Vagina (tissue), 2 donors: Measurements from ENCODE around the gene TARS2. TPM values are rescaled to one million over a fixed set of nuclear protein-coding genes. Genes with fewer than 3 reads are reported as not detected.

Experiments used
- DNase-seq, 2 donors: peaks; one replicate each; pipeline ENCODE4 v3.0.0-alpha.2; 2017; ENCODE audit errors: extremely low spot score in 2 of 2
- H3K27ac ChIP-seq: fragments of 200-600 bp; sonication (generic); one replicate; pipeline ENCODE4 v1.5.1; 2019
- H3K27me3 ChIP-seq: fragments of 200-600 bp; sonication (generic); one replicate; pipeline ENCODE4 v1.5.1; 2019
- H3K36me3 ChIP-seq, 2 donors: fragments of 200-600 bp; sonication (generic); one replicate each; pipeline ENCODE4 v1.5.1; 2017 to 2019
- H3K4me1 ChIP-seq: fragments of 200-600 bp; sonication (generic); one replicate; pipeline ENCODE4 v1.5.1; 2019
- H3K4me3 ChIP-seq, 2 donors: fragments of 200-600 bp; sonication (generic); 1 replicate in 1 of 2; 2 replicates in 1 of 2; pipeline ENCODE4 v1.5.1; 2016 to 2019
- H3K9me3 ChIP-seq: fragments of 200-600 bp; sonication (generic); one replicate; pipeline ENCODE4 v1.5.1; 2019
- CTCF ChIP-seq, 3 experiments: fragments of 450-650 bp in 2 of 3; fragments of 200-600 bp in 1 of 3; sonication (generic) in 1 of 3; IDR thresholded peaks; one replicate each; pipeline ENCODE4 v1.5.1; 2017 to 2019; ENCODE audit warnings: antibody characterized with exemption in 3 of 3, mild to moderate bottlenecking in 2 of 3, moderate library complexity in 2 of 3
- POLR2A ChIP-seq, 2 donors: fragments of 450-650 bp; IDR thresholded peaks; one replicate each; pipeline ENCODE4 v1.6.1; 2017; ENCODE audit warnings: antibody characterized with exemption in 2 of 2, mild to moderate bottlenecking in 2 of 2, moderate library complexity in 2 of 2
- POLR2AphosphoS5 ChIP-seq, 2 donors: sonication (generic); formaldehyde crosslinking; IDR thresholded peaks; one replicate each; pipeline ENCODE4 v1.9.0; 2017; ENCODE audit warnings: antibody characterized with exemption in 2 of 2, mild to moderate bottlenecking in 2 of 2, low read depth in 1 of 2; ENCODE audit not compliant: insufficient read depth in 1 of 2
- intact Hi-C: fragments of 100-400 bp; cut with DNase I; formaldehyde crosslinking; loops from one replicate; pipeline ENCODE4 v1.15.1; 2023
- total RNA-seq: library from RNA; depleted of rRNA; stranded (reverse); fragments of >200 nt; gene quantifications from one replicate; pipeline ENCODE4 v1.2.3, GENCODE V29; 2016

The TARS2 gene
- total RNA-seq, 1 donor from 2014 or later = 17.4 TPM

GRCh38 chr1:150476754-150477153 is 10.5 kb upstream of the TARS2 start:
- TF ChIP-seq CTCF (IDR thresholded peaks at IDR 0.05) (no peak), POLR2A (IDR thresholded peaks at IDR 0.05) (no peak), POLR2AphosphoS5 (IDR thresholded peaks at IDR 0.05; ENCODE audit: insufficient read depth in 1 of 2, low read depth in 1 of 2) (no peak)
- H3K27ac ChIP-seq = no peak overlapping the region
- H3K4me1 ChIP-seq = no peaks in the 10 kb centered on the region
- H3K36me3 ChIP-seq = peaks cover 0 to 14% of the 10 kb centered on the region in 2 donors
- intact Hi-C loops = no loop called here
- no peaks in the 10 kb centered on the region for H3K27me3 ChIP-seq
- no peak for DNase-seq
- H3K9me3 ChIP-seq = no peaks in the 10 kb centered on the region
- H3K4me3 ChIP-seq = no peak overlapping the region

GRCh38 chr1:150477320-150477719 is 9.9 kb upstream of the TARS2 start:
- no peak overlapping the region for H3K4me3 ChIP-seq
- no peaks in the 10 kb centered on the region for H3K9me3 ChIP-seq
- DNase-seq = no peak
- H3K27ac ChIP-seq = no peak overlapping the region
- TF ChIP-seq POLR2AphosphoS5 (IDR thresholded peaks at IDR 0.05; ENCODE audit: insufficient read depth in 1 of 2, low read depth in 1 of 2) (no peak), POLR2A (IDR thresholded peaks at IDR 0.05) (no peak), CTCF (IDR thresholded peaks at IDR 0.05) (no peak)
- intact Hi-C loops = no loop called here
- H3K36me3 ChIP-seq = peaks cover 0 to 9% of the 10 kb centered on the region in 2 donors
- no peaks in the 10 kb centered on the region for H3K27me3 ChIP-seq
- H3K4me1 ChIP-seq = no peaks in the 10 kb centered on the region

GRCh38 chr1:150477733-150478132 is 9.5 kb upstream of the TARS2 start:
- no peak for TF ChIP-seq POLR2AphosphoS5 (IDR thresholded peaks at IDR 0.05; ENCODE audit: insufficient read depth in 1 of 2, low read depth in 1 of 2)
- no peak for TF ChIP-seq POLR2A (IDR thresholded peaks at IDR 0.05)
- no peak for TF ChIP-seq CTCF (IDR thresholded peaks at IDR 0.05)
- intact Hi-C loops = no loop called here
- Histone ChIP-seq H3K27me3 (no peaks in the 10 kb centered on the region), H3K36me3 (peaks cover 0 to 5% of the 10 kb centered on the region in 2 donors), H3K4me1 (no peaks in the 10 kb centered on the region), H3K27ac (no peak overlapping the region), H3K9me3 (no peaks in the 10 kb centered on the region), H3K4me3 (no peak overlapping the region)
- no peak for DNase-seq

- intact Hi-C loops = no loop called here
Measured at GRCh38 chr1:150479370-150479769, 7.8 kb upstream of the TARS2 start.

More at GRCh38 chr1:150479370-150479769, 7.8 kb upstream of the TARS2 start:
- no peak for TF ChIP-seq POLR2AphosphoS5 (IDR thresholded peaks at IDR 0.05; ENCODE audit: insufficient read depth in 1 of 2, low read depth in 1 of 2)
- no peak for TF ChIP-seq POLR2A (IDR thresholded peaks at IDR 0.05)
- no peak for TF ChIP-seq CTCF (IDR thresholded peaks at IDR 0.05)
- Histone ChIP-seq H3K27me3 (no peaks in the 10 kb centered on the region), H3K36me3 (no peaks in the 10 kb centered on the region), H3K4me3 (no peak overlapping the region), H3K9me3 (no peaks in the 10 kb centered on the region), H3K27ac (no peak overlapping the region), H3K4me1 (no peaks in the 10 kb centered on the region)
- DNase-seq = no peak
